ENCODE measurements around the gene CTTNBP2.
"Not testable (repeated sequence)": the region's sequence is repeated elsewhere in the genome, so short reads cannot be mapped to it uniquely, and the experiment has no call there.

CTTNBP2 gene

GRCh38 chr7:117711556-117711955, 161.7 kb downstream of the CTTNBP2 start:
- H3K4me3 ChIP-seq (ENCODE audit: low read depth, low read length), result no peak overlapping the region
- no peak for DNase-seq (ENCODE audit: low read depth)

GRCh38 chr7:117708173-117708572, 165.1 kb downstream of the CTTNBP2 start:
- not testable (repeated sequence) for H3K4me3 ChIP-seq (ENCODE audit: low read depth, low read length); DNase-seq (ENCODE audit: low read depth)

GRCh38 chr7:117707080-117707479, 166.2 kb downstream of the CTTNBP2 start:
- DNase-seq (ENCODE audit: low read depth), result no peak
- H3K4me3 ChIP-seq (ENCODE audit: low read depth, low read length), result no peak overlapping the region

GRCh38 chr7:117706210-117706609, 167.0 kb downstream of the CTTNBP2 start:
- no peak for DNase-seq (ENCODE audit: low read depth)
- H3K4me3 ChIP-seq (ENCODE audit: low read depth, low read length), result no peak overlapping the region

DNA sequence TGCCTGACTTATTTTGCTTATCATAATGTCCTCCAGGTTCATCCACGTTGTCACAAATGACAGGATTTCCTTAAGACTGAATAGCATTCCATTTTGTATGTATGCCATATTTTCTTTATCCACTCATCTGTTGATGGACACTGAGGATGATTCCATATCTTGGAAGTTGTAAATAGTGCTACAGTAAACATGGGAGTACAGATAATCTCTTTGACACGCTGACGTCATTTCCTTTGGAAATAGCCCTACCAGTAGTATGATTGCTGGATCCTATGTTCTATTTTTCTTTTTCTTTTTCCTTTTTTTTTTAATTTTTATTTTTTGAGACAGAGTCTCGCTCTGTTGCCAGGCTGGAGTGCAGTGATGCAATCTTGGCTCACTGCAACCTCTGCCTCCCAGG, 167.6 kb downstream of the CTTNBP2 start:
- no peak for DNase-seq (ENCODE audit: low read depth)
- H3K4me3 ChIP-seq (ENCODE audit: low read depth, low read length), result no peak overlapping the region

DNA sequence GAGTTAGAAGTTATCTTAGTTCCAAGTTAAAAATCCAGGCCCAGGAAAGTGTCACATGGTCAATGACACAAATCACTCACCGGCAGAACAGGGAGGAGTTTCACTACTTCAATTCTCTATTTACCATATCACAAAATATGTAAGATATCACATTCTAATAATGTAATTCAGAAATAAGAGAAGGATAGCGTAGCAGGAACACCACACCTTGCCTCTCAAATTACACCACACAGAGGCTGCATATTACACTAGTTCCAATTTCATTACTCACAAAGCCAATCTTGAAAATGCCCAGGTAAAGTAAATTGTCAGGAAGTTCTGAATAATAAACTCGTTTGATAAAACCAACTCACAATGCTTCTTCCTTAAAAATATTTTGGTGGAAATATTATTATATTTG, 169.2 kb downstream of the CTTNBP2 start:
- no peak for DNase-seq (ENCODE audit: low read depth)
- H3K4me3 ChIP-seq (ENCODE audit: low read depth, low read length), result no peak overlapping the region

DNA sequence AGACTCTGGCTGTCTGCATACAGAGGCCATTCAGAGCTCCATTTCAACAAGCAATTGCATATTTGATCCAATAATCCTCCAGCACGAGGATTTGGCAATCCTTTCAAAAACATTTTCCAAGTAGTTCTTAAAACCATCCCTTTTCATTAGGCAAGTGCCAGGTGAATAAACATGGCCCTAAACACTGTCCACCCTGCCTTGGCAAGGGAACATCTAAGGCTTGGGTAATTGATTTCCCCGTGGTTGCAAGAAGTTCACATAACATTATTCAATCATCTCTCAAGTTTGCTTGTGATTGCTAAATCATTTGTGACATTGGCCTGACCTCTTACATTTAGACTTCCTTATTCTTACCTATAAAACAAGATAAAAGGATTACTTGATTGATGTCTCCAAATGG, 175.2 kb downstream of the CTTNBP2 start:
- no peak overlapping the region for H3K4me3 ChIP-seq (ENCODE audit: low read depth, low read length)
- DNase-seq (ENCODE audit: low read depth), result no peak

- DNase-seq (ENCODE audit: low read depth), result no peak
- H3K4me3 ChIP-seq (ENCODE audit: low read depth, low read length), result no peak overlapping the region
Measured at GRCh38 chr7:117692338-117692737, 180.9 kb downstream of the CTTNBP2 start.

GRCh38 chr7:117690147-117690546, 183.1 kb downstream of the CTTNBP2 start:
- no peak overlapping the region for H3K4me3 ChIP-seq (ENCODE audit: low read depth, low read length)
- no peak for DNase-seq (ENCODE audit: low read depth)

GRCh38 chr7:117689406-117689805, 183.8 kb downstream of the CTTNBP2 start:
- no peak overlapping the region for H3K4me3 ChIP-seq (ENCODE audit: low read depth, low read length)
- DNase-seq (ENCODE audit: low read depth), result no peak

GRCh38 chr7:117688126-117688525, 185.1 kb downstream of the CTTNBP2 start:
- DNase-seq (ENCODE audit: low read depth), result no peak
- H3K4me3 ChIP-seq (ENCODE audit: low read depth, low read length), result no peak overlapping the region

- H3K4me3 ChIP-seq (ENCODE audit: low read depth, low read length), result no peak overlapping the region
- DNase-seq (ENCODE audit: low read depth), result no peak
Measured at GRCh38 chr7:117686311-117686935, 186.8 kb downstream of the CTTNBP2 start.

DNA sequence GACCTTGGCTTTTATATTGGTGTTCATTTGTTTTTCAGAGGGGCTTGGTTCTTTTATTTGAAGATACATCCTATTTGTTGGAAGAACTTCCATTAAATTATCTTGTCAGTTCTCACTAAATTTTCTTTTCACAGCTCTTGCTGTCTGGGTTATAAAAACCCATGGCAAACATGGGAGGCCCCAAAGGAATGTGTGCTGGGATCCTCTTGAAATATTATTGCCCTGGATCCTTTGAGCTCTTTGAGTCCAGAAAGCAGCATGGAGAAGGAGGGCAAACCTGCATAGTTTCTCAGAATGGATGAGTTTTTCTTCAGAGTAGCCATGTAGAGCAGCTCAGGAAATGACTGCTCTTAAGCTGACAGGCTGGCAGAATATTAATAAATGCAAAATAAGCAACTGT, 187.4 kb downstream of the CTTNBP2 start:
- H3K4me3 ChIP-seq (ENCODE audit: low read depth, low read length), result no peak overlapping the region
- no peak for DNase-seq (ENCODE audit: low read depth)

DNA sequence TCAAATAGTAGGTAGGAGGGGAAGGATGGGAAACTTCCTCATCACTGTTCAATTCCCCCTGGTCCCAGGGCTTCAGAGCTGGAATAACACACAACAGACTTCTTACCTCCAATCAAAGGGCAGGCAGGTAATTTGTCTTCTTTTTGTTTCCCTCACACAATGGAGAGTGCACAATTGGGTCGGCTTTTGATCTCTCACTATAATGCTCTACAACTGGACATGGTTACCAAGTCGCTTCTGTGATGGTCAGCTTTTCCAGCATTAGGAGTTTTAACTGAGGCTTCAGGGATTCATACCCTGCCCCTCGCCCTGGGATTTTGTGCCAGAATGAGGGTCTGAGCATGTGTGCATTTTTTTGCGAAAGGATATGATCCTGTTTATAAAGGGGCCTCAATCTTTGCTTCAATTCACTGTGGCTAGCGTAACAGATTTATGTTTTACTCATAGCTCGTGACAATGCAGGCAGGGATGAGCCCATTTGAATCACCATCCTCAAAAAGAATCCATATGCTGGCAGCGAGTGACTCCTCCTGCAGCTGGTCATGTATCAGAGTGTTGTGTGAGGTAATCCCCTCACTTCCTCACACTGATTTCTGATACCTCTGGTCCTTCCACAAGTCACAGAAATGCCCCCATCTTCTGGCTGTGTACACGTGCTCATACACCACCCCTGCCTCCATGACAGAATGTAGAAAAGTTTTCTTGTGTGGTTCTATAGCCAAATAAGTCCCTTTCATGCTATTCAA, 189.6 kb downstream of the CTTNBP2 start:
- no peak overlapping the region for H3K4me3 ChIP-seq (ENCODE audit: low read depth, low read length)
- DNase-seq (ENCODE audit: low read depth), result no peak

GRCh38 chr7:117682681-117683385, 190.4 kb downstream of the CTTNBP2 start:
- no peak for DNase-seq (ENCODE audit: low read depth)
- H3K4me3 ChIP-seq (ENCODE audit: low read depth, low read length), result no peak overlapping the region

- H3K4me3 ChIP-seq (ENCODE audit: low read depth, low read length), result no peak overlapping the region
- no peak for DNase-seq (ENCODE audit: low read depth)
Measured at GRCh38 chr7:117679120-117679519, 194.1 kb downstream of the CTTNBP2 start.

- DNase-seq (ENCODE audit: low read depth), result no peak
- H3K4me3 ChIP-seq (ENCODE audit: low read depth, low read length), result no peak overlapping the region
Measured at GRCh38 chr7:117675497-117676435, 197.5 kb downstream of the CTTNBP2 start.

DNA sequence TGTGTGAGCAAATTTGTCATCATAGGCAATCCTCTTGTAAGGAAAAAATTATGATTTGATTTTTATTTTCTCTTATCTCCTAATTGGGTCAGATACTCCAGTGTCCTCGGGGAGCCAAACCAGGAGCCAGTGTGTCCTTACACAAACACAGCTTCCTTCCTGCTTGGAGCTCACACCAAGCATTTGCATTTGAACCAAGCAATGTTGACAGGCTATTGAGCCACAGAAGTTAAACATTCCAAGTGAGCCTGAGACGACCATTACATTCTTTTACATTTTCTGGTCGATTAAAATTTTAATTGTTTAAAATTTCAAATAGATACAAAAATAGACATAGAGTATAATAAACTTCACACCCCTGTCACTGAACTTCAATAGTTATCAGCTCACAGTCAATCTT, 198.6 kb downstream of the CTTNBP2 start:
- no peak for DNase-seq (ENCODE audit: low read depth)
- H3K4me3 ChIP-seq (ENCODE audit: low read depth, low read length), result no peak overlapping the region

DNA sequence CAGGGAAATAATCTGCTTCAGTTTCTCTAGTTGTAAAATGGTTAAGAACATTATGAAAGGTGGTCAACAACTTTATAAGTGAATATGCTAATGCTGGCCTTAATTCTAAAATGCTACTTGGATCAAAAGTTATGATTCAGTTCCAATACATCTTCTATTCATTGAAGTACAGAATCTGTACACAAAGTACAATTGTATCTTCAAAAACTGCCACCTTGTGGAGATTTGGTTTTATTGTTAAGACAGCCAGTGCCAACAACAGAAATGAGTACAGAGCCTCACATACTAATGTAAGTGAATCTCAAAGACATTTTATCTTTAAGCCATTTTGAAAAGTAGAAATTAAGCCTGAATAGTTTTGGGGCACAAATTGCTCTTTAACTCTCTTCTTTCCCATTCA, 199.4 kb downstream of the CTTNBP2 start:
- no peak for DNase-seq (ENCODE audit: low read depth)

DNA sequence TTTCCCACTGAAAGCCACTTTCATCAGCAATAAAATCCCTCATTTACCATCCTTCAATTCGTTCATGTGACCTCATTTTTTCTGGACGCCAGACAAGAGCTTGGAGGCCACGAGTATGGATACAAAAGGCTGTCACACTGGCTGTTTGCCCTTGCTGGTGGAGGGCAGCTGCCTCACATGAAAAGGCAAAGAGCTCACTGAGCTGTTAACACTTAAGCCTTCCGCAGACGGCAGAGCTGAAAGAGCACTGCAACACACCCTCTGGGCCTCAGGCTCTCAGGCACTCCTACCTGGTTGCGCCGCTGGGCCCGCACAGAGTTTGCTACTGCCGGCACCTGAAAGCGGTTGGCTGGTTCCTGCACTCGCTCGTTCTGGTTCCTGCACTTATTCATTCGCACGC, 199.9 kb downstream of the CTTNBP2 start:
- DNase-seq (ENCODE audit: low read depth), result no peak
- H3K4me3 ChIP-seq (ENCODE audit: low read depth, low read length), result no peak overlapping the region

More for the DNA sequence above, 199.4 kb downstream of the CTTNBP2 start:
- H3K4me3 ChIP-seq (ENCODE audit: low read depth, low read length), result no peak overlapping the region

Measured in skeletal muscle cell (primary cell).